ENCODE results near the gene COL4A6.
"Not testable (repeated sequence)": the region's sequence is repeated elsewhere in the genome, so short reads cannot be mapped to it uniquely, and the experiment has no call there.

The COL4A6 gene

GRCh38 chrX:108438110-108438623, at the start of gene COL4A6:
Gene COL4A6, minus strand, starts transcription at chrX:108438422. Its CDS starts 226 bp downstream, at chrX:108438196.
- no peak for DNase-seq

- DNase-seq, result no peak
Observed at GRCh38 chrX:108485960-108486359, 47.7 kb upstream of the COL4A6 start.

- DNase-seq, result no peak
Observed at GRCh38 chrX:108484251-108484650, 46.0 kb upstream of the COL4A6 start.

GRCh38 chrX:108481528-108481927, 43.3 kb upstream of the COL4A6 start:
- not testable (repeated sequence) for DNase-seq

GRCh38 chrX:108473979-108474378, 35.8 kb upstream of the COL4A6 start:
- DNase-seq, result no peak

- DNase-seq, result no peak
Observed at GRCh38 chrX:108468486-108468885, 30.3 kb upstream of the COL4A6 start.

- DNase-seq, result no peak
Observed at GRCh38 chrX:108464604-108465003, 26.4 kb upstream of the COL4A6 start.

GRCh38 chrX:108456971-108457477, 18.8 kb upstream of the COL4A6 start:
- no peak for DNase-seq

- no peak for DNase-seq
Observed at GRCh38 chrX:108453841-108454240, 15.6 kb upstream of the COL4A6 start.

- no peak for DNase-seq
Observed at GRCh38 chrX:108447303-108447702, 9.1 kb upstream of the COL4A6 start.

GRCh38 chrX:108442901-108443464, 4.8 kb upstream of the COL4A6 start:
- no peak for DNase-seq

- no peak for DNase-seq
Observed at GRCh38 chrX:108439961-108440696, 1.9 kb upstream of the COL4A6 start.

GRCh38 chrX:108439426-108439942, 1.3 kb upstream of the COL4A6 start, which contains the start of gene COL4A5:
Gene COL4A5, plus strand, starts transcription at chrX:108439838. Its CDS starts 288 bp downstream, at chrX:108440126.
- no peak for DNase-seq

GRCh38 chrX:108437349-108438109, 693 bp downstream of the COL4A6 start:
- no peak for DNase-seq

GRCh38 chrX:108435261-108435660, 3.0 kb downstream of the COL4A6 start:
- DNase-seq, result no peak

- no peak for DNase-seq
Observed at GRCh38 chrX:108426262-108426661, 12.0 kb downstream of the COL4A6 start.

GRCh38 chrX:108420481-108420880, 17.7 kb downstream of the COL4A6 start:
- DNase-seq, result no peak

- DNase-seq, result no peak
Observed at GRCh38 chrX:108419401-108419800, 18.8 kb downstream of the COL4A6 start.

GRCh38 chrX:108417257-108417656, 21.0 kb downstream of the COL4A6 start:
- DNase-seq, result no peak

- no peak for DNase-seq
Observed at GRCh38 chrX:108415891-108416290, 22.3 kb downstream of the COL4A6 start.

- DNase-seq, result no peak
Observed at GRCh38 chrX:108415146-108415545, 23.1 kb downstream of the COL4A6 start.

GRCh38 chrX:108412783-108413182, 25.4 kb downstream of the COL4A6 start:
- no peak for DNase-seq

Measured in CD4-positive, alpha-beta T cell treated with Interleukin-10 for 1 hour (primary cell).